HG03135 (cell line): ENCODE measurements around the gene AP3B1.

Experiments
- ATAC-seq: cut with Tn5 transposase; IDR thresholded peaks from one replicate; pipeline ENCODE4 v1.9.1; 2021; ENCODE audit warnings: mild to moderate bottlenecking, moderate library complexity; ENCODE audit not compliant: unreplicated experiment

AP3B1 gene

DNA sequence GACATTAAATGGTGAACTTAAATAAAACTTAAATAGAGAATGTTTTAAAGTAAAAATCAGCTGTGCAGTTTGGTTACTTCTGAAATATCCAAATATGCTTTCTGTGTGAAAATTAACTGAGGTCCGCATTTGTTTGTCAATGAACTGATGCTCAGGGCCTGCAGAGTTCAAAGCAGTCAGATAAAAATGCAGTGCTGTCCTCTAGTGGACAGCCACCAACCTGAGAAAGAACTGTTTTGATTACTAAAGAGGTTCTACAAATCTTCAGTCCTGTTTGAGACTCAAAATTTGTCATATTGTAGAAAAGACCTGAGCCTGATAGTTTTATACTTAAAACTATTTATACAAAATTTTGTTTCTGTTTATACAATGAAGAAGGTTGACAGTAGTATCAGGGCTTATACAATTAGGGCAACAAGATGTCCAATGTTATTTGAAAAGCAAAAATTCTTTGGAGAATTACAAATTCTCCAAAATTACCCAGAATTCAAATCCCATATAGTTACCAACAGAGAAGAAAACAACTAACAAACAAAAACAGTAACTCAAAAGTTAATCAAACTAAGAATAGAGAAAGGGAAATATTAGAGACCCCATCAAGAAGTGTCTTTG lies 286.0 kb downstream of the AP3B1 start:
- no peak for ATAC-seq

- no peak for ATAC-seq
Measured at GRCh38 chr5:78007233-78007632, 287.3 kb downstream of the AP3B1 start.

DNA sequence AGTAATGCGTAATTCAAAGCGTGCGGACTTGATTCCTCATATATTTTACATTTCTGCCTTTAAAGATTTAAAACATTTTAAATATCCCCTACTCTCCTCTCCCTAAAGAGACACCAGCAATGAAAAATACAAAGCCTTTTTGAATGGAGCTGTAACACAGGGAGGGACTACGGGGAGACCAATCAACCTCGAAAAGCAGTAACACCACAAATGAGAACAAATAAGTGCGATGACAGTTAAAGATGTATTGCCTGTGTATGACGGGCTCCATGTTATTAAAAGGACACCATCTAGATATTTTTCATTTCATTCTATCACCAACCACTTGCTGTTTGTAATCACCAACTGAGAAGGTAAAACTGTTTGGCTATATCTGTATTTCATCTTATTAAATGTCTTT lies 288.0 kb downstream of the AP3B1 start:
- ATAC-seq: no peak

GRCh38 chr5:78005021-78005785 lies 289.3 kb downstream of the AP3B1 start:
- ATAC-seq: no peak

DNA sequence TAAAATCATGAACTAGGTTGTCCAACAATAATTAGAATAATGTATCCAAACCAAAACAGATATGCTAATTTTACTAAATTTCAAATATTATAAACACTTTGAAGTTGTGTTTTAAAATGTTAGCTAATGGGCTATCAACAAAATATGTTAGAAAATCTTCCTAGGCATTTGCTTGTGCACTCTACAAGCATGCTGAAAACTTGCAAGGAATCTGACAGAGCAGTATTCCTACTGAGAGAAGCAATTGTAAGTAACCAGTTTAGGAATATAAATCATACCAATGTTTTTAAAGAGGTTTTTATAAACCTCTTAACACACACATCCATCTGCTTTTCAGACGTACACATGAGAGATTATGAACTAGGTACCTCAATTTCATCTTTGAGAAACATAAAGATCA lies 289.9 kb downstream of the AP3B1 start:
- ATAC-seq: no peak

DNA sequence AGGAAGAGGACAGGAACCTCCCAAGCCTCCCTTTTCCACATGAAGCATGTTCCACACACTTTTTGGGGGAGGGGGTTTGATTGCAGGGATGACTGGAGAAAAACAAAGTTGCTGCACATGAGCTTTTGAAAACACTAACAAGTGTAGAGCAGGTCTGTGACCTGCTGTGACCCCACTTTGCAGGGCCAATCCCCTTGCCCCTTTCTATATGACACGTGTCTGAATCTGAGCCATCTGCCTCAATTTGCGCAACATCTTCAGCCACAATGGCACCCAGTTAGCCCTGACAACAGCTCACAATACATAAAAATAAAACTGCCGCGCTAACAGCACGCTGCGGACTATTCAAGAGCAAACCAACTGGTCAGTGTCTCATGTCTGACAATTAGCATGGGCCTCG lies 290.6 kb downstream of the AP3B1 start:
- no peak for ATAC-seq

- ATAC-seq: no peak
Measured at GRCh38 chr5:78003450-78003849, 291.0 kb downstream of the AP3B1 start.

- ATAC-seq: no peak
Measured at GRCh38 chr5:78002690-78003089, 291.8 kb downstream of the AP3B1 start.

DNA sequence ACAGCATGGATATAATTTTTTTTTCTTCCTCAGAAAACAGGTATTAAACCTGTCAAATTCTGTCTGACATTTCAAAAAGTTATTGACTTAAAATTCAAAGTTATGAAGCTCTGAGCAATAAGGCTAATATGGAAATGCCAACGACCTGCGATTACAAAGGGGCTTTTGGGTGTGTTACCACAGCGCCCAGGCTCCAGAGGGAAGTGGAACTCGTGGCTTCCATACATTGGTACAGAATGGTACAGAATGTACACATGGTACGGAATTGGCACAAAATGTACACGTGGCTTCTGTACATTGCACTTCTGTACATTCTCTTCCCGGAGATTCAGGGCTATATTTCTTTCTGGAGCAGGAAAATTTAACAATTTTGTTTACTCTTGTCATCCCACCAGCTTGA lies 293.3 kb downstream of the AP3B1 start:
- ATAC-seq: no peak

DNA sequence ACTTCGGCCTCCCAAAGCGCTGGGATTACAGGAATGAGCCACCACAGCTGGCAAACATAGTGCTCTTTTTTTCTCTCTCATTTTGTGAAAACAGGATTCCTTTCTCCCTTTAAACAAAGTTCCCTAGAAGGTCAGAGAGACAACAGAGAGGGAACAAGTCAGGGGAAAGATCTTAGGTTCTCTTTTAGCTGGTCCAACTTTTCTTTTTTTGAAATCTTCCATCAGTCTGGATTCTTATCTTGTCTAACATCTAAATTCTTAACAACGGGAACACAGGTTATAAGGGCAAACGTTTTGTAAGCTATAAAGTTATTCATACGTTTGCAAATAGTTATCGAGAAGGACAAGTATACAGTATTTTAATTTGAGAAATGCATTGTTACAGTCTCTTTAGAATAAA lies 294.3 kb downstream of the AP3B1 start:
- no peak for ATAC-seq

DNA sequence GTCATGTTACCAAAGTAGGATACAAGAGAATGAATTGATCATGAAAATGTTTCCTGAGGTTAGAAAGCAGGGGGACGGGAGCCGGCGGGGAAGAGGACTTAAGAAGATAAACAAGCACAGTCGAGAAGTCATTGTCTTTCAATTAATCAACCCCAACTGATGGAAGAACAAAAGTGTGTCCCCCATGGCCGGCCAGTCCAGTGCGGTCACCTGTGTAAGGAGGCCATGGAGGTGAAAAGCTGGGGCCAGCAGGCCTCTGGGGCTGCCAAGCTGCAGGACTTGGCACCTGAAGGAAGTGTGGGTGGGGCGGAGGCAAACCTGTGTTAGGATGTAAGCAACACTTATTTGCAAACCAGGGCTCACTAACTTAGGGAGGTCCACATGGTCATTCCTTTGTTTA lies 295.1 kb downstream of the AP3B1 start:
- ATAC-seq: no peak

- no peak for ATAC-seq
Measured at GRCh38 chr5:77996943-77997342, 297.6 kb downstream of the AP3B1 start.

- ATAC-seq: no peak
Measured at GRCh38 chr5:77995793-77996409, 298.6 kb downstream of the AP3B1 start.

- ATAC-seq: no peak
Measured at GRCh38 chr5:77994943-77995342, 299.6 kb downstream of the AP3B1 start.

GRCh38 chr5:77993855-77994318 lies 300.6 kb downstream of the AP3B1 start:
- no peak for ATAC-seq

DNA sequence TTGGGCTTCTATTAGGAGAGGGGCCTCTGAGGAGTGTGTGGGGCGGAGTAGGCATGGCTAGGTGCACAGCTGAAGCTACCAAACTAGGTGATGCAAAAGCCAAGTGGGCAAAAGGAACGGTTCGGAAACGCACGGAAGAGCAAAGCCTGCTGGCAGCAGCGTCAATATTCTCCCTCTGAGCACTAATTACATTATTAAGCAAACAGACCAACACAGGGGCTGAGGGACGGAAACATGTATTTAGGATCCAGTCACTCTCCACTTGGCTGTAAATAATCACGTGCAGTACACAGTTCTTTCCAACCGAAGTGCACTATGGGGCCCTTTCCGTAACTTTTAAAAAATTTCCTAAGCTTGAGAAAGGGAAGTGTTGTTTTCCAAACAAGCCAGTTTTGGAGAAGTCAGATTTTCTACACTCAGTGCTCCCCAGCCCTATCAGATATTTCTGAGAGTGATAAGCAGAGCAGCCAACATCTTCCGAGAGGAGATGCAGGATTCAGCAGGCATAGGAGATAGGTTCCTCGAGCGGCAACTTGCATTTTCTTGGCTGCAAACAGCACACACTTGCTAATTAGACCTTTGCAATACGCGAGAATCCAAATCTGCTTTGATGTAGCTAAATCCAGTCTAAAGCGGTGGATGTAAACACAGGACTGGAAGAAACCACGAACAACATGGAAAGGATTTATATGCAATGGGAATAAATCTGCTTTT lies 301.2 kb downstream of the AP3B1 start:
- no peak for ATAC-seq

- ATAC-seq: no peak
Measured at GRCh38 chr5:77991084-77991483, 303.4 kb downstream of the AP3B1 start.

DNA sequence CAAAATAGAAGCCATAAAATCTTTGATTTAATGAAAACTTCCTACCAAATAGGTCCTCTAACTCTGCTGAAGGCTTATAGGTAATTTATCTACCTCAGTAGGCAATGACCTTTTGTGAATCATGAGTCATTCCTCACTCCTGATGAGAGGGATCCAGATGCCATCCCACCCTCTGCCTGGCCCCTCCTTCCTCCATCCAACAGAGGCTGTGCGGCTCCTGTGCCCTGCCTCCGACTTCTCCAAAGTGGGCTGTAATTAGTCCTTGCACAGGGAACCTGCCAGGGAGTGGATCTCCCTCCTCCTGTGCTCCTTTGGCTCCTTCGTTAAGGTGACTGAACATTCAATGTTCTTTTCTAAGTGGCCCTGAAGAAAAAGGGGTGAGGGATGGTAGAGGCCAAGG lies 304.5 kb downstream of the AP3B1 start:
- ATAC-seq: no peak

DNA sequence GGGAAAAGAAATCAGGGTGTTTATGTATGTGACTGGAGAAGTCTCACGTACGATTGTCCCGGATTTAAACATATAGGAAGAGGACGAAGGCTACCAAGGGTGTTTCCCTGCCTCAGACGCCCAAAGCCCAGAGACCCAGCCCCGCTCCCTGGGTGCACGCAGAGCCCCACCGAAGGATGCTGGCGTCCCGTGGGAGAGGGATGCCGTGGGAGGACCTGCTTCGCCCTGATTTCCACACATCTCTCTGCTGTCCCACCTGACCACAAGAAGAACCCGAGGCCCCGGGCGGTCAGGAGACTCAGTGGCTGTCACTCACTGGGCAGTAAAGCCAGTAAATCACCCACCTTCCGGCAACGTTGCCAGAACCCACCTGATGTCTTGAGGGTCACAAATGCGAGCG lies 306.5 kb downstream of the AP3B1 start:
- no peak for ATAC-seq

- no peak for ATAC-seq
Measured at GRCh38 chr5:77987331-77987730, 307.2 kb downstream of the AP3B1 start.

- ATAC-seq: no peak
Measured at GRCh38 chr5:77986261-77986660, 308.2 kb downstream of the AP3B1 start.

DNA sequence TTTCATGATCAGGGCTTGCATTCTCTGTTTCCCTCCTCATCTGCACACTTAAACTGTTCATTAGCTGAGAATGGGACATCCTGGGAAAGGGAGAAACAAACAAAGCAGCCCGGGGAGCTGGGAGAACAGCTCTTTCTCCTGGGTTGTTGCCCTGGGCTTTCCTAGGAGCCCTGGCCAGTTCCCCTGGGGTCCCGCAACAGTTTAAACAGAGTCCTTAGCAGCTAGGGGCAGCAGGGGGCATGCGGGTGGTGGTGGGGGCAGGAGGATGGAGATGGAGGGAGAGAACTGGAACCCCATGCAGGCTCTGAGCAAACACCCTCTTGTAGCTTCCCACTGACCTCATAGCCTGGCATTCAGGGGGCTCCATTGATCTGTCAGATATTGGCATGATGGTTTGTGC lies 309.3 kb downstream of the AP3B1 start:
- ATAC-seq: no peak
